GM21423 (cell line): ENCODE measurements around the gene RALY.
"Not testable (repeated sequence)": the region's sequence is repeated elsewhere in the genome, so short reads cannot be mapped to it uniquely, and the experiment has no call there.

ENCODE experiments used
- ATAC-seq: cut with Tn5 transposase; IDR thresholded peaks from one replicate; pipeline ENCODE4 v1.9.1; 2021; ENCODE audit warnings: mild to moderate bottlenecking, moderate library complexity; ENCODE audit not compliant: unreplicated experiment

RALY gene

DNA sequence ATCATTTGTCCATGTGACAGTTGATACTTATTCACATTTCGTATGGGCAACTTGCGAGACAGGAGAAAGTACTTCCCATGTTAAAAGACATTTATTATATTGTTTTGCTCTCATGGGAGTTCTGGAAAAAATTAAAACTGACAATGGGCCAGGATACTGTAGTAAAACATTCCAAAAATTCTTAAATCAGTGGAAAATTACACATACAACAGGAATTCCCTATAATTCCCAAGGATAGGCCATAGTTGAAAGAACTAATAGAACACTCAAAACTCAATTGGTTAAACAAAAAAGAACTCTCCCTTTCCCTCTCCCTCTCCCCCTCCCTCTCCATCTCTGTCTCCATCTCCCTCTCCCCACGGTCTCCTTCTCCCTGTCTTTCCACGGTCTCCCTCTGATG is 137.8 kb downstream of the RALY start:
- no peak for ATAC-seq

- ATAC-seq: not testable (repeated sequence)
Observed at GRCh38 chr20:34132491-34132890, 138.8 kb downstream of the RALY start.

GRCh38 chr20:34132943-34133342 is 139.2 kb downstream of the RALY start:
- ATAC-seq: not testable (repeated sequence)

DNA sequence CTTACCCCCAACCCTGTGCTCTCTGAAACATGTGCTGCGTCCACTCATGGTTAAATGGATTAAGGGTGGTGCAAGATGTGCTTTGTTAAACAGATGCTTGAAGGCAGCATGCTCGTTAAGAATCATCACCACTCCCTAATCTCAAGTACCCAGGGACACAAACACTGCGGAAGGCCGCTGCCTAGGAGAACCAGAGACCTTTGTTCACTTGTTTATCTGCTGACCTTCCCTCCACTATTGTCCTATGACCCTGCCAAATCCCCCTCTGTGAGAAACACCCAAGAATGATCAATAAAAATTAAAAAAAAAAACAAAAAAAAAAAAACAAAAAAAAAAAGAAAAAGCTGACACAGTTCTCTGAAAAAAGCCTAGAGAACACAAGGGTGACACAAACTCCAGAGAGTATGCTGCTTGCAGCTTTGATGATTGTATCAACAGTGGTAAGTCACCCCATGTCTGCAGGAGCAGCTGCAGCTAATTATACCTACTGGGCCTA is 139.7 kb downstream of the RALY start:
- not testable (repeated sequence) for ATAC-seq
